GM21526 (cell line): ENCODE results near the gene ZBTB46.
"Not testable (repeated sequence)": the region's sequence is repeated elsewhere in the genome, so short reads cannot be mapped to it uniquely, and the experiment has no call there.

Experiments
- ATAC-seq: cut with Tn5 transposase; IDR thresholded peaks from one replicate; pipeline ENCODE4 v1.9.1; 2021; ENCODE audit warnings: moderate library complexity; ENCODE audit not compliant: unreplicated experiment, low FRiP score

The ZBTB46 gene

DNA sequence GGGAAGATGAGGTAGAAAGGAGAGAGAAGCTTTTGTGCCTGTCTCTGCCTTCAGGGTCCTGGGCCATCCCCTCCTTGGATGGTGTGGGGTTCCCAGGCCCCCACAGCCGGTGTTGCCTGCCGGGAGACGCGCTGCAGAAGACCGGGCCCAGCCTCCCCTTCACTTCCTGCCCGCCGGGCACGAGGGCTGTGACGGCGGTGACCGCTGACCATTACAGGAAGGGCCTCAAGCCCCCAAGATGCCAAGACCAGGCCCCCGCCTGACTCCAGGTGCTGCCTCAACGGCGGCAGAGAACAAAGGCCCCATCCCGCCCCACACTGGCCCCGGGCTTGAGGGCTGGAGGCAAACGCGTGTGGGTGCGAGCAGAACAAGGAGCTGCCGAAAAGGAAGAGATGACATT lies 38.2 kb downstream of the ZBTB46 start:
- no peak for ATAC-seq

DNA sequence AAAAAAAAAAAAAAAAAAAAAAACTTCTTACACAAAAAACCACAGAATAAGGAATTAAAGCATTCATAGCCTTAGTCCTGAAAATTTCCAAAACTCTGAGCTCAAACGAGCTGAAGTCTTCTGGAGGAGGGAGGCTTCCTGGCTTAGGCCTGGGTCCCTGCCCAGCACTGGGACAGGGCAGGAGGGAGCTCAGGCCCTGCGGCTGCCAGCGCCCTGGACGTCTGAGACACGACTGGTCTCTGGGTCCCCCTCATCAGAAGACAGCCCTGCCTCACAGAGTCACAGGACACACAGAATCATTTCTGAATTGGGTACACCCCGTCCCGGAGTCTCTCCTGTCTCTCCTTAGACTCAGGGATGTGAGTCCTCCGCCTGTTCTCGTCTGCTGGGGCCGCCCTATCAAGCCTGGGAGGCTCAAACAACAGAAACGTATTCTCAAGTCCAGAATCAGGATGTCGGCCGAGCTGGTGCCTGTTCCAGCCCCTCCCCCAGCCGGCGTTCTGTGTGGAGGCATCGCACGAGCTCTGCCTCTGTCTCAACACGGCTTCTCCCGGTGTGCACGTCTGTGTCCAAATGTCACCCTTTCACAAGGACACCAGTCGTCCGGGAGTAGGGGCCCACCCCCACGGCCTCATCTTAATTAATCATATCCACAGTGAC lies 39.4 kb downstream of the ZBTB46 start:
- ATAC-seq: no peak

DNA sequence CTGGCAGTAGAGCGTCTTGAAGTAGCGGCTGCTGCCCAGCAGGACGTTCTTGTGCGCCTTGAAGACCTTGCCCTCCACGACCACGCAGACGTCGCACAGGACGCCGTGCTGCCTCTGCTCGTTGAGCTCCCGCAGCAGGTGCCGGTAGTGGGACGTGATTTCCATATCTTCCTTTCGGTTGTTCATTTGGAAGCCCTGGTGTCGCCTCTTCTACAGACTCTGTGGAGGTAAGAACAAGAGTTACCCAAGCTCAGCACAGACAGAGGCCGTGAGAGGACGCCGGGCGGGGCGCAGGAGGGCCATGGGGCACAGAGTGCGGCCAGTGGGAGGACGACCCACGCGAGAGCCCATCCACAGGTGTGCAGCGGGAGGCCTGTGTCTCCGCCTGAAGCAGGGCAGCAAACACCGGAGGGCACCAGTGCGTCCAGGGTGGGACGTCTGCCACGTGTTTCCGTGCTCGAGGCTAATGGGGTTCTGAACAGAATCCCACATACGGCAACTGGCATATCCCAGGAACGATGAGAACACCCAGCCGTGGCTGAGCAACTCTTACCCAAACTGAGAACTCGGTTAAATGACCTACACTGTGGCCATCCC lies 40.4 kb downstream of the ZBTB46 start:
- no peak for ATAC-seq

DNA sequence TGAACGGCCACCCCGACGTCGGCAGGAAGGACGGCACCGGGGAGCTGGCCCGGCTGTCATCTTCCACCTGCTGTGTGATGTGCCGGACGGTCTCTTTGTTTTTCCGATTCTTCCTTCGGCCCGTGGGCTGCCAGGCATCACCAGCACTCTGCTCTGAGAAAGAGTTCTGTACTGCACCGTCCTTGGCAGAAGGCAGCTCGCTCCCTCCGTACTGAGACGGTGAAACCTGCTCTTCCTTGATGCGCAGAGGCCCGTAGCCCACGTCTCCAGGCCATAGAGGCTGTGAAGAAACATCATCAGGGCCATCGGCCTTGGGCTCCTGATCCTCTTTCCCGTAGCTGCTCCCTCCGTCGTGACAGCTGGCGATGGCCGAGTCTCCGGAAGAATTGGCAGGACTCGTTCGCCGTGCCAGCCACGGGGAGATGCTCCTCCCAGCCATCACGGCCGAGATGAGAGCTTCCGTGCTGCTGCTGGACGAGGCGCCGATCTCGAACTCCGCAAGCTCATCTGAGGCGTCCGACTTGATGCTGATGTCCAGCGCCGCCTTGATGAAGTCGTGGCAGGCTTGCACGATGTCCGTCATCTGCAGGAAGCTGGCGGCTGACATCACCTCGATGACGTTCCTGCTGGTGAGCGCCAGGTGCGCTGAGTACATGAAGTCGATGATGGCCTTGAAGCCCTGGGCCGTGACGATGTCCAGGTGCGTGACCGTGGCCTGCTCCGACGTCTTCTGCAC lies 41.1 kb downstream of the ZBTB46 start:
- no peak for ATAC-seq

DNA sequence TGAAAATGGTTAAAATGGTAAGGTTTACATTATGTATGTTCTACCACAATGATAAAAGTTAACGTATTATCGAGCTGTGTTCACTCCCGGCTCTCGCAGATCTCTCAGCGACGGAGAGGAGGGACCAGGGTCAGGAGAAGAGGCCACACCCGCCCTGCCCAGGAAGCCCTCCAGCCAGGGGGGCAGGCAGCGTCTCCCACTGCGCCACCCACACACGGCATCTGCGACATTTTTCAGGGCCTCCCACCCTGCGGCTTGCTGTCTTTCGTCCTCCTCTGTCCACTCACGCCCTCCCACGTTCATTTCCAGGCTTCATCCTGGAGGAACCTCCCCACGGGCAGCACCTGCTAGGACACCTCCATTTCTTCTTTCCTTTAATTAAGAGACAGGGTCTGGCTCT lies 43.3 kb downstream of the ZBTB46 start:
- no peak for ATAC-seq

DNA sequence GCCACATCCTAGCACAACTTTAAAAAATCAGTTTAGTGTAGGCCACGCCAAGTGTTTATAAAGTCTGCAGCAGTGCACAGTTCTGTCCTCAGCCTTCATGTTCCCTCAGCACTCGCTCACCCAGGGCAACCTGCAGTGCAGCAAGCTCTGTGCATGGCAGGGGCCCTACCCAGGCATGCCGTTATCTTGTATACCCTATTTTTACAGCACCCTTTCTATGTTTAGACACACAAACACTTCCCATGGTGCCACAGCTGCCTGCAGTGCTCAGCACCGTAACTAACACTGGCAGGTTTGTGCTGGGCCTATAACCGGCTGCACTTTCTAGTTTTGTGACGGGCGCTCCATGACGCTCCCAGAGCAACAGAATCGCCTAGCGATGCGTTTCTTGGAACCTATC lies 43.8 kb downstream of the ZBTB46 start:
- no peak for ATAC-seq

DNA sequence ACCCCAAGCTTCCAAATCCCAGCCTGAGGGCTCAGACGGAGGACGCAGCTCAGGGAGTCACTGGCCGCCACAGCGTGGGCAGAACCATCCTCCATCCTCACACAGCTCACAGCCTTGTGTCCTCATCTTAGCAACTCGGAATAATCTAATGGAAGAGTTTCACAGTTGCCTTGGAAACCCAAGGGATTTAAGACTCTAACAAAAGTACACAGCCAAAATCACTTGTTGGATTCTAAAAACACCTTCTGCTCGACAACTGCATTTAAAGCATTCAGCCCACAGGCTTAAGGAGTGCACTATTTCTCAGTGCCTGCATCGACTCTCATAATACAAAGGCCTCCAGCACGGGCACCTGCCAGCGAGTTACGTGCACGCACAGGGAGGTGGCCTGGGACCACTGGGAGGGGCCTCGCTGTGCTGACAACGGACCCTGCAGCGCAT lies 45.4 kb downstream of the ZBTB46 start:
- no peak for ATAC-seq

DNA sequence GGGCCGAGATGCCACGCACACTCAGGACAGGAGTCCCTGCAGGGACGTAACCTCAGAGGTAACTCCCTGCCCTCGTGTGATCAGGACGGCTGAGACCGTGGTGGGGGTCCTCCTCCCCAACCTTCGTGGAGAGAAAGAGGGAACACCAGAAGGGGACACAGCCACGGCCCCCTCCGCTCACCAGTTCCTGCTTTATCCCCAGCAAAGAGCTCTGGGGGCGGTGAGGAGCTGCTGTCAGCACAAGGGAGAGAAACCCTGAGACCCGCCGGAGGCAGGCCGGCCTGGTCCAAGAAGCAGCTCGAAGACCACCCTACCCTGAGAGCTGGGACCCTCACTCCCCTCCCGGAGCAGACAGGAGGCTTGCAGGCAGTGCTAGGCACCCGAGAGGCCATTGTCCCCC lies 47.1 kb downstream of the ZBTB46 start:
- no peak for ATAC-seq

DNA sequence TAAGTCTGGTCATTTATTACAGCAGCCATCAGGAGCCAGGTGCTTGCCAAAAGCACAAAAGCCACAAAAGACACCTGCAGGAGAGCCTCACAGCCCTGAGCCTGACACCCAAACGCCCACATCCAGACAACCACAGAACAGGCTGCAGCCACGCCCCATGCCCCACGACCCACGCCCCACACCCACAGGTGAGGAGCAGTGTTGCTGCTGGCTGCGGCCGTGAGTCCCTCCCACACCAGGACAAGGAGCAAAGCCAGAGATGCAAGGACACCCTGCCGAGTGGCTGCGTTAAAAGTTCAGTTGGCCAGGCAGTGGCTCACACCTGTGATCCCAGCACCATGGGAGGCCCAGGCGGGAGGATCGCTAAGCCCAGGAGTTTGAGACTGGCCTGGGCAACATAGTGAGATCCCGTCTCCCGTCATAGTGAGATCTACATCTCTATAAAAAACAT lies 48.5 kb downstream of the ZBTB46 start:
- ATAC-seq: no peak

DNA sequence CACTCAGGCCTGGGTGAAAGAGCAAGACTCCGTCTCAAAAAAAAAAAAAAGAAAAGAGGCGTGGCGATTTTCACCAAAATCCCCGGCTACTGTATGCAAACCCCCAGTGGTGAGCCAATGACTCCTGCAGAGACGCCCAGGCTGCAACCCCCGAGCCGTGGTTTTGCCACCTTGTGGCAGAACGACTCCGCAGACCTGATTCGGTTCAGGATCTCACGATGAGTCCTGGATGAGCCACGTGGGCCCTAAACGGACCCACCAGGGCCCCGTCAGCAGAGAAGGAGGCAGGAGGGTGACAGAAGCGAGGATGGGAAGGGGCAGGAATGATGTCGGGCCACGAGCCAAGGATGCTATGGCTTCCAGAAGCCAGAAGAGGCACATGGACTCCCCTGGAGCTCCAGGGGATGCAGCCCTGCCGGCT lies 49.0 kb downstream of the ZBTB46 start:
- no peak for ATAC-seq

DNA sequence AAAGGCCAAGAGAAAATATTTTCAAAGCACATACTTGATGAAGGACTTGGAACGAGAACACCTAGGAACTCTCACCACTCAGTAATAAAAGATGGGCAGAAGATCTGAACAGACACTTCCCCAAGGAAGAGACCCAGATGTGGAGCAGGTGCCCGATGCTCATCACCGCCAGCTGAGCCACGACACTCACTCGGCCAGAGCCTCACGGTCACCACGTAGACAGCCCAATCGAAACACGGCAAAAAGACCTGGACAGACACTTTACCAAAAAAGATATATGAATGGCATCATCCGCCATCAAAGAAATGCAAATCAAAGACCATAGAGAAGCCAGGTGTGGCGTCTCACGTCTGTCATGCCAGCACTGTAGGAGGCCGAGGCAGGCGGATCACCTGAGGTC lies 49.9 kb downstream of the ZBTB46 start:
- no peak for ATAC-seq

DNA sequence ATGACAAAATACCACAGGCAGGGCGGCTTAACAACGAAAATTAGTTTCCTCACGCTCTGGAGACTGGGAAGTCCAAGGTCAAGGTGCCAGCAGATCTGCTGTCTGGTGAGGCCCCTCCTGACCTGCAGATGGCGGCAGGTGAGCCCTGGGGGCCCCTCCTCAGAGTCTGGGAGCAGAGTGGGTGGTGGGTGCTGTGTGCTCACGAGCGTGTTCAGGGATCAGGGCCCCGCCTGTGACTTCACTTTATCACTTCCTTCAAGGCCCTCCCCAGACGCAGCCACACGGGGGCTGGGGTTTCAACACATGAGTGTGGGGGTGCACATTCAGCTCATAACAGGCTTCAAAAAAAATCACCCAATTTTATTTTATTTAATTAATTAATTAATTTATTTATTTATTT lies 52.2 kb downstream of the ZBTB46 start:
- ATAC-seq: no peak

DNA sequence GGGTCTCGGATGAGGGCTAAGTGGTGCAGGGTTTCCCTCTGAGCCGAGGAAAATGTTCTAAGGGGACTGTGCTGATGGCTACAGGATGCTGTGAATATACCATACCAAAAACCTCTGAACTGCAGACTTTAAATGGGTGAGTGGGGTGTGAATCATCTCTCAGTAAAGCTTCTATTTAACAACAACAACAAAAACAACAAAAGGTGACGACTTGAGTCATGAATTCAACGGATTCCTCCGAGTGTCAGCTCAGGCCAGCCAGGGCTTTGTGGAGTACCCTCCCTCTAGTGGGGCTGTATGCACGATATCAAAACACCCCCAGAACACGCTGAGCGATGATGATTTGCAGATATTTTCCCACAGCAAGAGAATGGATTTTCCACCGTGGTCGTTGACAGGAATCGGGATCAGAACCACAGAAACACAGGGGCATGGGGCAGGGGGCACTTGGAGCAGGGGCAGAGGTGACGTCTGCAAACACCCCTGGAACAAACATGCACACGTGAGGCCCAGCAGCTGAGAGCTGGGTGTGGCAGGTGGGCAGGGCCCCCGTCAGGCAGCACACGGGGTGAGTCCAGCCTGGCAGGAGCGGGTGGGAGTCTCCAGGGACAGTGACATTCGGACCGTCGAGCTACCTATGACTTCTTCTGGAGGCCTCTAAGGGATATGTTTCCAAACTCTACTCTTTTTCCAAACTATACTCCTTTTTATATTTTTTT lies 52.9 kb downstream of the ZBTB46 start:
- ATAC-seq: no peak

DNA sequence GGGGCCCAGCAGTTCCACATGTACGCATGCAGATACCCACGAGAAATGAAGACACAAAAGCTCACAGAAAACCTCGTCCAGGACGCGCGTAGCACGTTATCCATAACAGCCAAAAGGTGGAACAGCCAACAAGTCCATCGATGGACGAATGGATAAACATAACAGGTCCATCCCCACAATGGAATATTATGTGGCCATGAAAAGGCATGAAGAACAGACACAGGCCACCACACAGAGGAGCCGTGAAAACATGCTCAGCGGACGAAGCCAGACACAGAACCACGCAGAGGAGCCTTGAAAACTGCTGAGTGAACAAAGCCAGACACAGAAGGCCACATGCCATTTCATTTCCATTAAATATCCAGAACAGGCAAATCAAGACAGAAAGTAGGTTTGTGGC lies 53.5 kb downstream of the ZBTB46 start:
- no peak for ATAC-seq

DNA sequence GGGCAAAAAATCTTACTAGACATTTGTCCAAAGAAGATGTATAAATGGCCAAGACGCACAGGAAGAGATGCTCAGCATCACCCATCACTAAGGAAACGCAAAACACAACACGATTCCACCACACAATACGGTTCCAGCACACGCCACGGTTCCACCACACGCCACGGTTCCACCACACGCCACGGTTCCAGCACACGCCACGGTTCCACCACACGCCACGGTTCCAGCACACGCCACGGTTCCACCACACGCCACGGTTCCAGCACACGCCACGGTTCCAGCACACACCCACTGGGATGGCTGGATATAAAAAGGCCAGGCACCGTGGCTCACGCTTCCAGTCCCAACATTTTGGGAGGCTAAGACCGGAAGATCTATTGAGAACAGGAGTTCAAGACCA lies 54.2 kb downstream of the ZBTB46 start:
- not testable (repeated sequence) for ATAC-seq

DNA sequence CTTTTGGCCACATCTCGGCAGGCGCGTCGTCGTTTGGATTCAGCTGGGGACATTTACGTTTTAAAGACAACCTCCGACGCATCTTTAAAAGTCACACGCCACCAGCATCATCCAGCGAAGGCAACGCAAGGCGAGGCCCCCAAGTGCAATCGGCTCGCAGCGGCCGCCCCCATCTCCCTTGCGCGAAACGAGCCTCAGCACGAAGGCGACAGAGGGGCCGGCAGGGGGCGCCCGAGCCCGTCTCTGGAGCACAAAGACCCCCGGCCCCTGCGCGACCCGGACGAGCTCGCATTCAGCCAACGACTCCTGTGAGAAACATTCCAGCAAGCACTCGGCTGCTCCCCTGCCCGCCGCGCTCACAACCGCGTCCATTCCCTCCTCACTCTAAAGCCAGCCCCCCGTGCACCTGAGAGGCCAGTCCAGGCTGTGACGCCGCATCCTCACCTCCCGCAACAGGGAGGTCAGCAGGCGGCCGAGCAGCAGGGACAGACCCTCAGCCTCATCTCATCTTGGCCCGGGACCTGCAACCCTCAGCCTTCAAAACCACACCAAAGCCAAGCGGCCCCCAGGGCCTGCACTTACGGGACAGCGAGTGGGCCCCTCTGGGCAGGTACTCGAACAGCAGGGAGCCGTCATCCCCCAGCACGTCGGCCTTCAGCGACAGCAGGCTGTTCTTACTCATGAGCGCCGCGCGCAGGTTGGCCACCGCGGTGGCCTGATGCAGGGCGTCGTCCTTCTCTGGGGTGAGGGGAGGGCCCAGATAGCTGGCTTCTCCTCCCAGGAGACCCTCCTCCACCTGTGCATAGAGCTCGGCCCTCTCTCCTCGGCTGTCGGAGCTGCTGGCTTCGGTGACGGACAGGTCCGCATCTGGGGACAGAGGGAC lies 55.7 kb downstream of the ZBTB46 start:
- ATAC-seq: no peak

DNA sequence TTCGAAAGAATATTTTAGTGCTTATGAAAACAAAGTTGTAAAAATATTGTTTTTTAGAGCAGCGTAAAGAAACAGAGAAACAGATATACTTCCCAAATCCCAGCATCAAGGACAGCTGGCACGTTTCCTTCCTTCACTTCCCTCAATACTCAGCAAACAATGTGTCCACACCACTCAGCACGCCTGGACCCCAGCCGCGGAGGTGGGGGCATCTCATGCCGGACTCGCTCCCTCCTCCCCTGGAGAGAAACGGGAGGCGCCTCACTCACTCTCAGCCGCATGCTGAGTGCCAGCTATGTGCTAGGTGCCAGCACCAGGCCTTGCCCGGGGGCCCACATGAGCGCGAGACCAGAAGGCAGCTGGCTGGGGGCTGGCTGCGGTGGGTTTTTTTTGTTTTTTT lies 56.8 kb downstream of the ZBTB46 start:
- no peak for ATAC-seq

DNA sequence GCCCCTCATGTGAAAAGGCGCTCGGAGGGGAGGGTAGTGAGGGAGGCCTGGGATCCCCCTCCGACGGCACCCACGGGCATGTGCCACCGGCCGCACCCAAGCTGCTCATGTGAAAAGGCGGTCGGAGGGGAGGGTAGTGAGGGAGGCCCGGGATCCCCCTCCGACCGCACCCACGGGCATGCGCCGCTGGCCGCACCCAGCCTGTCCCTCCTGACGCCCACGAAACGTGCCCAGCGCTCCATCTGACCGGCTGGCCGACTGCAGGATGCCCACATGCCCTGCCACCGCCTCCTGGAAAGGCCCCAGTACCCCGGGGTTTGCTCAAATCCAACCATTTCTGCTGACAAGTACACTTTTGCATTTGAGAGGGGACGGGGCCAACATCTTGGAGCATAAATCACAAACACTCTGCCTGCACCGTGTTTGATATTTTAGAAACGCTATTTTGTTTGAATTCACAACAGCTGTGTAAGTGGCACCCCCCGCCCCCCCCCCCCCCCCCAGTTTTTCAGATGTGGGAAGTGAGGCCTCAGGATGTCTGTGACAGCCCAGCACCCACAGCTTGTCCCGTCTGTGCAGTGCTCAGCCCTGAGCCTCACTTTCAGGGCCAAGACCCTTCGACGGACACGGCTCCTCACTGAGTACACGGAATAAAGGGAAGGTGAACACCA lies 57.4 kb downstream of the ZBTB46 start:
- ATAC-seq: no peak

DNA sequence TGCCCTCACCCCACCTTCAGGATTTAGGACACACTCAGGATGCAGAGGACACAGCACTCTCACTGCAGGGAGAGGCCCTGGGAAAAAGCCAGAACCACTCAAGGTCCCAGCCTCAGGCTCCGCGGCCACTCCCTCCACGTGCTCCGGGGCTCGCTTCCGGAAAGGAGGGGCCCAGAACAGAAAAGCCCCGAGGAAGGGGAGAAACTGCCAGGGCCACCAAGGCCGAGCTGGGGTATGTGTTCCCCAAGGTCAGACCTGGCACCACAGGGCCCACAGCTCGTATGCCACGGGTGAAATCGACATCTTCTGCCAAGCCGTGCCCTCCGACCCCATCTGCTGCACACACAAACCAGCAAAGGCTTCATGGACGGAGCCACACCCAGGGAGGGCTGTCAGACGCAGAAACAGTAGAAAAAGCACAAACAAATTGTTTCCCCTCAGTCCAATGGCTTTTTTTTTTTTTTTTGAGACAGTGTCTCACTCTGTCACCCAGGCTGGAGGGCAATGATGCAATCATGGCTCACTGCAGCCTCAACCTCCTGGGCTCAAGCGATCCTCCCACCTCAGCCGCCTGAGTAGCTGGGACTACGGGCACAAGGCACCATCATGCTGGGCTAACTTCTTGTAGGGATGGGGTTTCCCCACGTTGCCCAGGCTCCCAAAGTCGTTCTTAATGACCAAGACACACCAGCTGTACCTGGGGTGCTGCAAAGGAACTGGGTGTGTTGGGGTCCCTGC lies 58.1 kb downstream of the ZBTB46 start:
- ATAC-seq: no peak
